Measurements from ENCODE around the gene GNAL.

DNA sequence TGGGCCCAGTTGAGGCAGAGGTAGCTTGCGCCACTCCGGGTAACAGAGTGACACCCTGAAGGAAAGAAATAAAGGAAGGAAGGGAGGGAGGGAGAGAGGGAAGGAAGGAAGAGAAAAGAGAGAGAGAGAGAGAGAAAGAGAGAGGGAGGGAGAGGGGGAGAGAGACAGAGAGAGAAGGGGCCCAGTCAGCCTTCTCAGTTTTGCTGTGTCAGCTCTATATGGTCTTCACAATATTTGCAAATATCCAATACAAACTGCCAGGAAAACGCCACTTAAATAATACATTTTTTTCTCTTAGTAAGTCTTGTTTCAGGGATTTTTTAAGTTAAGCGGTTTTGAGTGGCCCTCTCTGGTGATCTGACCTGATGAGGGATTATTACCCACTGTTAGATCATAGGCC lies 156.6 kb downstream of the GNAL start:
- TF ChIP-seq, protein P1, sequence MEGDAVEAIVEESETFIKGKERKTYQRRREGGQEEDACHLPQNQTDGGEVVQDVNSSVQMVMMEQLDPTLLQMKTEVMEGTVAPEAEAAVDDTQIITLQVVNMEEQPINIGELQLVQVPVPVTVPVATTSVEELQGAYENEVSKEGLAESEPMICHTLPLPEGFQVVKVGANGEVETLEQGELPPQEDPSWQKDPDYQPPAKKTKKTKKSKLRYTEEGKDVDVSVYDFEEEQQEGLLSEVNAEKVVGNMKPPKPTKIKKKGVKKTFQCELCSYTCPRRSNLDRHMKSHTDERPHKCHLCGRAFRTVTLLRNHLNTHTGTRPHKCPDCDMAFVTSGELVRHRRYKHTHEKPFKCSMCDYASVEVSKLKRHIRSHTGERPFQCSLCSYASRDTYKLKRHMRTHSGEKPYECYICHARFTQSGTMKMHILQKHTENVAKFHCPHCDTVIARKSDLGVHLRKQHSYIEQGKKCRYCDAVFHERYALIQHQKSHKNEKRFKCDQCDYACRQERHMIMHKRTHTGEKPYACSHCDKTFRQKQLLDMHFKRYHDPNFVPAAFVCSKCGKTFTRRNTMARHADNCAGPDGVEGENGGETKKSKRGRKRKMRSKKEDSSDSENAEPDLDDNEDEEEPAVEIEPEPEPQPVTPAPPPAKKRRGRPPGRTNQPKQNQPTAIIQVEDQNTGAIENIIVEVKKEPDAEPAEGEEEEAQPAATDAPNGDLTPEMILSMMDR (IDR thresholded peaks at IDR 0.05; ENCODE audit: insufficient read depth, low read depth, low read length) = no peak
- no peak for TF ChIP-seq EZH2 (IDR thresholded peaks at IDR 0.05; ENCODE audit: insufficient read depth, low read length)
